Measurements from ENCODE around the gene CD164L2. TPM values are rescaled to one million over a fixed set of nuclear protein-coding genes. Genes with fewer than 3 reads are reported as not detected.
A peak's percentile ranks its signal among the peaks of the same experiment; 100 is the strongest.

CD164L2 gene
- total and polyA plus RNA-seq, 4 donors, result not detected

DNA sequence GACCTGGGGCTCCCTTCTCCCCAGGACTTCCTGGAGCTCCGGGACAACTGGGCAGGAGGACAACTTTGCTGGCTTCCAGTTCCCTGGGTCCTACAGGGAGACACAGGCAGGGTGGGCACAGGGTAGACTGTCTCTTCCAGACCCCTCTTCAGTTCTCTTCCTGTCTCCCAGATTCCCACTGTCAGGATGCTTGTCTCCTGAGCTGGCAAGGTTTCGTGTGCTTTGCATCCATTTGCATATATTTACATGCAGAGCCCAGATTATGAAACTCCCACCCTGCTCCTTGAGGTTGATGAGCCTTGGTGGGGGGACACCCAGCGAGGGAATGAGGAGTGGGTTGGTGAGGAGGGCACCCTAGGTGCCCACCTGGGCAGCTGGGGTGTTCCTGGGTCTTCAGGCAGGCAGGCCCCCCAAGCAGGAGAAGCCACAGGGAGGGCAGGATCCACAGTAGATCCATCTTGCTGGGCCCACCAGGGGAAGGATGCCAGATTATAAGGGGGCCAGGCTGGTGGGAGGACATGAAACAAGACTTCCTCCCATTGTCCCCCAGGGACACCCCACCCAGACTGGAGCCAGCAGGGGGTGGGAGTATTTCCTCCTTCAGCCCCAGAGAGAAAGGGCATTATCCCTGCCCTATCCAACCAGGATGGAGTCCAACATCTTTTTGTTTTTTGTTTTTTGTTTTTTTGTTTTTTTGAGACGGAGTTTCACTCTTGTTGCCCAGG is 8.6 kb downstream of the CD164L2 start, which contains the start of gene FCN3:
FCN3 (minus strand) TSS at position 463 of the 725 bp plus-strand sequence; CDS start at position 457, 6 bp downstream.
- Histone ChIP-seq H3K36me3 (ENCODE audit: control insufficient read depth in 1 of 2, insufficient read depth in 2 of 2, low read length in 1 of 2) (no peaks in the 10 kb centered on the region), H3K27me3 (ENCODE audit: control insufficient read depth in 1 of 2, insufficient read depth in 2 of 2, low read length in 1 of 2) (no peaks in the 10 kb centered on the region), H3K4me1 (ENCODE audit: control insufficient read depth in 1 of 2, insufficient read depth in 2 of 2, low read length in 2 of 2) (no peaks in the 10 kb centered on the region), H3K4me3 (ENCODE audit: low read length in 2 of 2) (no peak within 1 kb of the TSS), H3K9me3 (ENCODE audit: control insufficient read depth, low read length) (no peaks in the 10 kb centered on the region), H3K27ac (ENCODE audit: low read depth in 1 of 2, low read length in 2 of 2) (no peak within 1 kb of the TSS)
- peak; percentile 15 for ATAC-seq (ENCODE audit: low FRiP score)
- WGBS, 2 donors, result 83 to 90% methylated on average over 4 of the region's 4 CpGs
- no peak for DNase-seq
- intact Hi-C loops (cut with DNase I), result no loop called here

DNA sequence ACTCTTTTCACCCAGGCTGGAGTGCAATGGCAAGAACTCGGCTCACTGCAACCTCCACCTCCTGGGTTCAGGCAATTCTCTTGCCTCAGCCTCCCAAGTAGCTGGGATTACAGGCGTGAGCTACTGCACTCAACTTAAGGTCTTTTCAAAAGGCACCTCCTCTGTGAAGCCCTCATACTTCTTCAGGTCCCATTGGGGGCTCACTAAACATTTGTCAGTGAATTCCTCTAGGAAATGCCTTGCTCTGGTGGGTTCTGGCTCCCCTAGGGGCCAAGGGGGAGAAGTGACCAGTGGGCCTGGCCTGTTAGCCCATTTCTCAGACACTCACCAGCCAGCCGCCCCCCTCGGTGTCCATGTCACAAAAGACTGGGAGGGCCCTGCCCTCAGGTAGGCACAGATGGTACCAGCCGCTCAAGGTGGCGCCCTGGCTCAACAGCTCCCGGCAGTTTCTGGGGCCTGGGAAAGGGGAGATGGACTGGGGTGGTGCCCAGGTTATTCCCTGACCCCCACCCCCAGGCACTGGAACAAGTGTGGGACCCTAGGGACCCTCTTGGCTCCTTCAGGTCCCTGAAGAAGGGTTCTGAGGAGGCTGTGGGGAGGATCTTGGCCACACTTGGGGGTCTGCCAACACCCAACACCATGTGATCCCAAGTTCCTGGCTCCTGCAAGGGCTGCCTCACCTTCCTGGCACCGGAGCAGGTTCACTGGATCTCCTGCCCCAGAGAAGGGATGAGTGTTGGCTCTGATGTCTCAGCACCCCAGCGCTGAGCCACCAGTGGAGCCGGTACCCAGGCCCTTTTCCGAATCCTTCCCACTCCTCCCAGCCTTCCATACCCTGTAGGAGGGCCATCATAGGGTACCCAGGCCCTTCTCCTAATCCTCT is 10.1 kb downstream of the CD164L2 start:
- Histone ChIP-seq H3K4me1 (ENCODE audit: control insufficient read depth in 1 of 2, insufficient read depth in 2 of 2, low read length in 2 of 2) (no peaks in the 10 kb centered on the region), H3K4me3 (ENCODE audit: low read length in 2 of 2) (no peak overlapping the region), H3K27me3 (ENCODE audit: control insufficient read depth in 1 of 2, insufficient read depth in 2 of 2, low read length in 1 of 2) (no peaks in the 10 kb centered on the region), H3K36me3 (ENCODE audit: control insufficient read depth in 1 of 2, insufficient read depth in 2 of 2, low read length in 1 of 2) (no peaks in the 10 kb centered on the region), H3K9me3 (ENCODE audit: control insufficient read depth, low read length) (no peaks in the 10 kb centered on the region), H3K27ac (ENCODE audit: low read depth in 1 of 2, low read length in 2 of 2) (no peak overlapping the region)
- no peak for ATAC-seq (ENCODE audit: low FRiP score)
- WGBS, 2 donors, result 90 to 91% methylated on average over 11 of the region's 11 CpGs
- intact Hi-C loops (cut with DNase I), result no loop called here
- no peak for DNase-seq

DNA sequence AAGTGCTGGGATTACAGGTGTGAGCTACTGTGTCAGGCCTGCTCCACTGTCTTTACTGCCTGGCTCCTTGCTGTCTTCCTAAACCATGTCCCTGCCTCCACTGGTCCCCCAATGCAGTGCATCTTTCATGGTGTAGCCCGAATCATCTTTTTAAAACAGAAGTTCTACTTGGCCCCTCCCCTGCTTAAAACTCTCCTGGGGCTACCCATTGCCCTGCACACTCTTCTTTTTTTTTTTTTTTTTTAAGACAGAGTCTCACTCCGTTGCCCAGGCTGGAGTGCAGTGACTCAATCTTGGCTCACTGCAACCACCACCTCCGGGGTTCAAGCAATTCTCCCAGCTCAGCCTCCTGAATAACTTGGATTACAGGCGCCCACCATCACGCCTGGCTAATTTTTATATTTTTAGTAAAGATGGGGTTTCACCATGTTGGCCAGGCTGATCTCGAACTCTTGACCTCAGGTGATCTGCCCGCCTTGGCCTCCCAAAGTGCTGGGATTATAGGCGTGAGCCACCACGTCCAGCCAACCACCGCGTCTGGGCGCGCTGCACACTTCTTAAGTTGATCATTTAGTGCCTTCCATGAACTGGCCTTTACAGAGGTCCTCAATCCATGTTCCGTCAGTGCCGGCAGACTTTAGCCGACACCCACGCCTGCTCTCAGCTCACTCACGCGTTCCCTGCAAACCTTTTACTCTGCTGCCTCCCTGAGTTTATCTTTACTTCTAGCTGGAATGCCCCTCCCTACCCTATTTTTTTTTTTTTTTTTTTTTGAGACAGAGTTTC is 10.9 kb downstream of the CD164L2 start:
- 90 to 92% methylated on average over 19 of the region's 19 CpGs for WGBS, 2 donors
- DNase-seq, result no peak
- no peaks in the 10 kb centered on the region for H3K9me3 ChIP-seq (ENCODE audit: control insufficient read depth, low read length)
- H3K27me3 ChIP-seq (ENCODE audit: control insufficient read depth in 1 of 2, insufficient read depth in 2 of 2, low read length in 1 of 2), result no peaks in the 10 kb centered on the region
- ATAC-seq (ENCODE audit: low FRiP score), result no peak
- H3K27ac ChIP-seq (ENCODE audit: low read depth in 1 of 2, low read length in 2 of 2), result no peak overlapping the region
- no peak overlapping the region for H3K4me3 ChIP-seq (ENCODE audit: low read length in 2 of 2)
- H3K36me3 ChIP-seq (ENCODE audit: control insufficient read depth in 1 of 2, insufficient read depth in 2 of 2, low read length in 1 of 2), result no peaks in the 10 kb centered on the region
- intact Hi-C loops (cut with DNase I), result no loop called here
- no peaks in the 10 kb centered on the region for H3K4me1 ChIP-seq (ENCODE audit: control insufficient read depth in 1 of 2, insufficient read depth in 2 of 2, low read length in 2 of 2)

DNA sequence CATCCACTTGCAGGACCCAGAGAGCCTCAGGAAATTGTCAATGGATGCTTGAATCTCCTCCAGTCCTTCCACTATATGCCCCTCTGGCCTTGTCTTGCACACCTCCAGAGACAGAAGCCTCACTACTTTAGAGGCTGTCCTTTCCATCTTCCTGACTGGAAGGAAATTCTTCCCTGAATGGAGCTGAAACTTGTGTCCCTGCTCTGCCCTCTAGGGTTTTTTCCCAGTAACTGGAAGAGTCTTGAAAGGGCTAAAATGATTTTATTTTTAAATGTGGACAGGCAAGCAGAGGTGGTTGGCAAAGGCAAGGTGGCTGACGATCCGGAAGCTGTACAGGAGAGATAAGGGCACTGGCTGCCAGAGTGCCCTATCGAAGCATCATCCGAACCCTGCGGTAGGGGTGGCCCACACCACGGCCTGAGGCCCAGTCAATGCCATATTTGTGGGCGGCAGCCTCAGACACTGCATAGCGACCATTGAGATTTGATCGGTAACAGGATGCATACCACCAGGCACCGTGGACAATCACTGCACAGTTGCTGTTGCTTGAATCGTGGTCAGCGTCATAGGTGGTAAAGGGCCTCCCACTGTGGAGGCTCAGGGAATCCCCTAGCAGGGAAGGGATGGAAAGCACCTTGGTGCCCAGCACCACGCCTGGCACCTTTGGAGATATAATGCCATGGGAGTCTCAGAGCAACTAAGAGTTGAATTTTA is 14.1 kb downstream of the CD164L2 start:
- 78 to 85% methylated on average over 13 of the region's 13 CpGs for WGBS, 2 donors
- no peak for ATAC-seq (ENCODE audit: low FRiP score)
- H3K9me3 ChIP-seq (ENCODE audit: control insufficient read depth, low read length), result no peaks in the 10 kb centered on the region
- H3K4me1 ChIP-seq (ENCODE audit: control insufficient read depth in 1 of 2, insufficient read depth in 2 of 2, low read length in 2 of 2), result no peaks in the 10 kb centered on the region
- intact Hi-C loops (cut with DNase I), result no loop called here
- no peaks in the 10 kb centered on the region for H3K27me3 ChIP-seq (ENCODE audit: control insufficient read depth in 1 of 2, insufficient read depth in 2 of 2, low read length in 1 of 2)
- peaks cover 0 to 2% of the 10 kb centered on the region in 2 donors for H3K36me3 ChIP-seq (ENCODE audit: control insufficient read depth in 1 of 2, insufficient read depth in 2 of 2, low read length in 1 of 2)
- H3K4me3 ChIP-seq (ENCODE audit: low read length in 2 of 2), result no peak overlapping the region
- H3K27ac ChIP-seq (ENCODE audit: low read depth in 1 of 2, low read length in 2 of 2), result no peak overlapping the region
- DNase-seq, result no peak

DNA sequence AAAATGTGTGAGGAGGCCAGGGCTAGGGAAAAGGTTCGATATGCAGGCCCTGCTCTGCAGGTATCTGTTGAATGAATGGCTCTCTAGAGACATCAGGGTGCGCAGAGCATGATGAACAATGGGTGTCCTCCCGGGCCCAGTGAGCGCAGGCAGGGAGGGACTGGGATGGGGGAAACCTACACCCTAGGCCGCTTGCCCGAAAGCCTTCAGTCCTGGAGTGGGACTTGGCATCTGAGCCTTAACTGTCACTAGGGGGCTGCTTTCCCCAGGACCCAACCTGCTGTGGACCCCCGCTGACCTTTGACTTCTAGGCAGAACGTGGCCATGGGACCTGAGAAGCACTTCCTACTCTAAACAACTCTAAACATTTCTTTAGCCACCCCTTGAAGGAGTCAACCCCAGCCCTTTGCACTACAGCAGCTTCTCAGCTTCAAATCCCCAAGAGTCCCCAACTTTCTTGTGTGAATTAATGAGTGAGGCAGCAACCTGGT is 15.9 kb downstream of the CD164L2 start:
- 16 to 19% methylated on average over 8 of the region's 8 CpGs for WGBS, 2 donors
- no peaks in the 10 kb centered on the region for H3K9me3 ChIP-seq (ENCODE audit: control insufficient read depth, low read length)
- DNase-seq (no peak), ATAC-seq (ENCODE audit: low FRiP score) (no peak)
- H3K27me3 ChIP-seq (ENCODE audit: control insufficient read depth in 1 of 2, insufficient read depth in 2 of 2, low read length in 1 of 2), result no peaks in the 10 kb centered on the region
- no peaks in the 10 kb centered on the region for H3K4me1 ChIP-seq (ENCODE audit: control insufficient read depth in 1 of 2, insufficient read depth in 2 of 2, low read length in 2 of 2)
- H3K27ac ChIP-seq (ENCODE audit: low read depth in 1 of 2, low read length in 2 of 2), result peak overlapping the region; percentile 80 to 94
- H3K4me3 ChIP-seq (ENCODE audit: low read length in 2 of 2), result no peak overlapping the region
- peaks cover 0 to 2% of the 10 kb centered on the region in 2 donors for H3K36me3 ChIP-seq (ENCODE audit: control insufficient read depth in 1 of 2, insufficient read depth in 2 of 2, low read length in 1 of 2)
- intact Hi-C loops (cut with DNase I), result no loop called here

DNA sequence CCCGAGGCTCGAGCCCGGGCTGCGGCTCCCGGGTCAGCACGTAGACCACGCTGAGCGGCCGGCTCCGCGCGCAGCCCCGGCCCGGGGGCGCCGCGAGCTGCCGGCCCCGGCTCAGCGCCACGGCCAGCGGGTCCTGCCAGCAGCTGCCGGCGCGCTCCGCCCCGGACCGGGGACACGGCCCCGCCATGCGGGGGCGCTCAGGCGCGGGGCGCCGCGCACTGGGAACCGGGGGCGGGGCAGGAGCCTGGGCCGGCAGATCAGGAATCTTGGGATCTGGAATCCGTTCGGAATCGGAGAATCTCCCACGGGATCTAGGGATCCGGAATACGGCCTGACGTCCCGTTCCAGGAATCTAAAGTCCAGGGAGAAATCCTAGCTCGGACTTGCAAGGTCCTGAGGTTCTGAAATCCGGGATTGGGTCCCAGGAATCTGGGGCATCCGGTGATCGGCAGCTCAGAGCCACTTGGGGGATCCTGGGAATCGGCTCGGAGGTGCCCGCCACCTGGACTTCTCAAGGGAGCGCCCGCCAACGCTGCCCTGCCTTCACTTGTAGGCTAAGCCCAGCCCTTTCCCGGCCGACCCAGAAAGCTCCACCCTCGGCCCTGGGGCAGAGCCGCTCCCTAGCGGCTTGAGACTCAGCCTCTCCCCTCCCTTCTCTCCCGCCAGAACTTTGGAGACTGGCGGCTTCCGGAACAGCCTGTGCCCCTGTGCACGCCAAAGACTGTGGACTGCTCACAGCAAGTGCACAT is 16.5 kb downstream of the CD164L2 start, which contains the start of gene MAP3K6:
MAP3K6 (minus strand) TSS at position 551 of the 749 bp plus-strand sequence; CDS start at position 187, 364 bp downstream.
- no peaks in the 10 kb centered on the region for H3K4me1 ChIP-seq (ENCODE audit: control insufficient read depth in 1 of 2, insufficient read depth in 2 of 2, low read length in 2 of 2)
- H3K27ac ChIP-seq (ENCODE audit: low read depth in 1 of 2, low read length in 2 of 2), result peak within 1 kb of the TSS; percentile 93 to 94
- peak within 1 kb of the TSS; percentile 82 to 87 for H3K4me3 ChIP-seq (ENCODE audit: low read length in 2 of 2)
- peaks cover 0 to 4% of the 10 kb centered on the region in 2 donors for H3K36me3 ChIP-seq (ENCODE audit: control insufficient read depth in 1 of 2, insufficient read depth in 2 of 2, low read length in 1 of 2)
- no peaks in the 10 kb centered on the region for H3K9me3 ChIP-seq (ENCODE audit: control insufficient read depth, low read length)
- ATAC-seq (ENCODE audit: low FRiP score), result peak; percentile 88
- no peaks in the 10 kb centered on the region for H3K27me3 ChIP-seq (ENCODE audit: control insufficient read depth in 1 of 2, insufficient read depth in 2 of 2, low read length in 1 of 2)
- peak; percentile 94 to 96 for DNase-seq
- WGBS, 2 donors, result 0 to 1% methylated on average over 58 to 67 of the region's 67 CpGs
- intact Hi-C loops (cut with DNase I), result loop anchor here in 1 of 2 donors (1.0 kb wide), 1 partner anchor 44 kb away; the partner anchor contains the start of gene TMEM222

DNA sequence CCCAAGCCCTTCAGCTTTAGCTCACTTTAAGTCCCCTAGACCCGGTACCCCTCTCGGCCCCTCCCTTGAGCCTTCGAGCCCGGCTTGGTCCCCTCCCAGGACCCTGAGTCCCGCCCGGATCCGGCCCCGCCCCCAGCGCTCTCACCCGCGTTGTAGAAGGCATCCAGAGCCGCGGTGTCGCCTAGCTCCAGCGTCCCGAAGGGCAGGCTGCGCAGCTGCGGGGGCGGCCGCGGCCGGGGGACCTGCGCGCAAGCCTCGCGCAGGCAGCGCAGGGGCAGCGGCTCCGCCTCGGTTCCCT is 17.1 kb downstream of the CD164L2 start:
- Histone ChIP-seq H3K27ac (ENCODE audit: low read depth in 1 of 2, low read length in 2 of 2) (peak overlapping the region; percentile 45 to 93), H3K36me3 (ENCODE audit: control insufficient read depth in 1 of 2, insufficient read depth in 2 of 2, low read length in 1 of 2) (peaks cover 0 to 5% of the 10 kb centered on the region in 2 donors), H3K4me3 (ENCODE audit: low read length in 2 of 2) (peak overlapping the region; percentile 82 to 87), H3K27me3 (ENCODE audit: control insufficient read depth in 1 of 2, insufficient read depth in 2 of 2, low read length in 1 of 2) (no peaks in the 10 kb centered on the region), H3K4me1 (ENCODE audit: control insufficient read depth in 1 of 2, insufficient read depth in 2 of 2, low read length in 2 of 2) (no peaks in the 10 kb centered on the region), H3K9me3 (ENCODE audit: control insufficient read depth, low read length) (no peaks in the 10 kb centered on the region)
- DNase-seq (peak; percentile 94 to 97), ATAC-seq (ENCODE audit: low FRiP score) (peak; percentile 79)
- intact Hi-C loops (cut with DNase I), result loop anchor here in 1 of 2 donors (1.0 kb wide), 1 partner anchor 44 kb away; the partner anchor contains the start of gene TMEM222
- WGBS, 2 donors, result 0 to 1% methylated on average over 30 of the region's 30 CpGs
